HL-60 (cell line): Measurements from ENCODE around the gene DCLK2.

Experiments used
- CTCF ChIP-seq: IDR thresholded peaks from one replicate; pipeline ENCODE4 v1.5.1; 2011; ENCODE audit warnings: low read length, control low read depth, inconsistent platforms; ENCODE audit not compliant: insufficient read depth
- GABPA ChIP-seq: IDR thresholded peaks from 2 replicates; pipeline ENCODE4 v1.6.1; 2012; ENCODE audit warnings: low read depth
- REST ChIP-seq: IDR thresholded peaks from 2 replicates; pipeline ENCODE4 v1.6.1; 2012; ENCODE audit warnings: low read depth; ENCODE audit not compliant: insufficient replicate concordance

GRCh38 chr4:150056569-150056968 lies 21.7 kb upstream of the DCLK2 start:
- TF ChIP-seq GABPA (no peak), CTCF (no peak), REST (no peak)
